ENCODE data around the gene PIAS4.
A peak's percentile ranks its signal among the peaks of the same experiment; 100 is the strongest.
"Not testable (repeated sequence)": the region's sequence is repeated elsewhere in the genome, so short reads cannot be mapped to it uniquely, and the experiment has no call there.

PIAS4 gene

DNA sequence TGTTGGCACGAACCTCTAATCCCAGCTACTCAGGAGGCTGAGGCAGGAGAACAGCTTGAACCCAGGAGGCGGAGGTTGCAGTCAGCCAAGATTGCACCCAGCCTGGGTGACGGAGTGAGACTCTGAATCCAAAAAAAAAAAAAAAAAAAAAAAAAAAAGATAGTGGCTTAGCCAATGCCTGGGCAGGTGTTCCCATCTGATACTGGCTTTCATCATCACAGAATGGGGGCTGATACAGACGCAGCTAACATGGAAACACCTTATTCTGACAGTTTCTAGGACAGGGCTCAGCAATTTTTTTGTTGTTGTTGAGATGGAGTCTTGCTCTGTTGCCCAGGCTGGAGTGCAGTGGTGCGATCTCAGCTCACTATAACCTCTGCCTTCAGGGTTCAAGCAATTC, 6.7 kb upstream of the PIAS4 start:
- not testable (repeated sequence) for DNase-seq

GRCh38 chr19:4005436-4005835, 2.1 kb upstream of the PIAS4 start:
- not testable (repeated sequence) for DNase-seq

- DNase-seq: peak; percentile 10
Measured at GRCh38 chr19:4007836-4008539, 452 bp downstream of the PIAS4 start.

- no peak for DNase-seq
Measured at GRCh38 chr19:4009990-4010807, 2.7 kb downstream of the PIAS4 start.

DNA sequence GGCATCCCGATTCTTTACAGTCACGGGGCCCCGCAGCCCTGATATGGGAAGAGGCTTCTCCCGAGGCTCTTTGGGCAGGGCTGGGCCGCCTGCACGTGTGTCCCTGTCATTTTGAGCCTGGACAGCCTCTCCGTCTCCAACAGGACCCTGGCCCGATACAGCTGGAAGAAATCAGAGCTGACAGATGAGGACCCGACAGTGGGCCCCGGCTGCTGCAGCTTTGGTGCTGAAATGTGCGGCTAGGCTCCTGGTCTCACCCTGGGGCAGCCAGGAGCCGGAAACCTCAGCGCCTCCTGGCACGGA, 3.2 kb downstream of the PIAS4 start:
- no peak for DNase-seq

- not testable (repeated sequence) for DNase-seq
Measured at GRCh38 chr19:4011430-4011829, 3.9 kb downstream of the PIAS4 start.

GRCh38 chr19:4012092-4012974, 4.8 kb downstream of the PIAS4 start:
- peak; percentile 46 for DNase-seq

DNA sequence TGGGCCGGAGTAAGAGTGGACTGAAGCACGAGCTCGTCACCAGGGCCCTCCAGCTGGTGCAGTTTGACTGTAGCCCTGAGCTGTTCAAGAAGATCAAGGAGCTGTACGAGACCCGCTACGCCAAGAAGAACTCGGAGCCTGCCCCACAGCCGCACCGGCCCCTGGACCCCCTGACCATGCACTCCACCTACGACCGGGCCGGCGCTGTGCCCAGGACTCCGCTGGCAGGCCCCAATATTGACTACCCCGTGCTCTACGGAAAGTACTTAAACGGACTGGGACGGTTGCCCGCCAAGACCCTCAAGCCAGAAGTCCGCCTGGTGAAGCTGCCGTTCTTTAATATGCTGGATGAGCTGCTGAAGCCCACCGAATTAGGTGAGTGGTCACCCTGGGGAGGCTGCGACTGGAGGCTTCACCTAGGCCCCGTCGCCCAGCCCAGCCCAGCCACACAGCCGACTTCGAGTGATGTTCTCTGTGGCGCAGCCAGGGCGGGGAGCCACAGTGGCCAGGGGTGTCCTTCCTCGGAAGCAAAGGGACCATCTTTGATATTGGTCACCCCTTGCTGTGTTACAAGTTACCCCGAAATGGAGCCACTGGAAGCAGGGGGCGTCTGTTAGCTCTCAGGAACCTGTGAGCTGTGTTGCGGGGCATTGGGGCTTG, 5.6 kb downstream of the PIAS4 start:
- DNase-seq: no peak

- no peak for DNase-seq
Measured at GRCh38 chr19:4013886-4014540, 6.5 kb downstream of the PIAS4 start.

- no peak for DNase-seq
Measured at GRCh38 chr19:4014541-4015491, 7.3 kb downstream of the PIAS4 start.

- no peak for DNase-seq
Measured at GRCh38 chr19:4015705-4016402, 8.3 kb downstream of the PIAS4 start.

DNA sequence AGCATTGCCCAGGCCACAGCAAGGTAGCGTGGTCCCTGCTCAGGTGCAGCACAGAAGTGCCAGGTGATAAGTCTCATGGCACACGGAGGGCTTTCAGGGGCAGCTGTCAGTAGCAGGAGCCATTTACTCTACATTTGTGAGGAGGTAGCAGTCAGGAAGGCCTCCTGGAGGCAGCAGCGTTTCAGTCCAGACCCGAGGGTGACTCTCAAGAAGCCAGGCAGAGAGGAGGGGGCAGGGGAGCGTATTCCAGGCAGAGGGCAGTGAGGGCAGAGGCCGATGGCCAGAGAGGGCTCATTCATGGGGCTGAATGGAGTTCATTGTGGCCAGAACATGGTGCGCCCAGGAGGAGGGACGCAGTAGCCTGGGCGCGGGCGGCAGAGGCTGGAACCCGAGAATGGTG, 8.9 kb downstream of the PIAS4 start:
- no peak for DNase-seq

GRCh38 chr19:4016903-4017638, 9.5 kb downstream of the PIAS4 start:
- DNase-seq: no peak

GRCh38 chr19:4018140-4018613, 10.6 kb downstream of the PIAS4 start:
- no peak for DNase-seq

DNA sequence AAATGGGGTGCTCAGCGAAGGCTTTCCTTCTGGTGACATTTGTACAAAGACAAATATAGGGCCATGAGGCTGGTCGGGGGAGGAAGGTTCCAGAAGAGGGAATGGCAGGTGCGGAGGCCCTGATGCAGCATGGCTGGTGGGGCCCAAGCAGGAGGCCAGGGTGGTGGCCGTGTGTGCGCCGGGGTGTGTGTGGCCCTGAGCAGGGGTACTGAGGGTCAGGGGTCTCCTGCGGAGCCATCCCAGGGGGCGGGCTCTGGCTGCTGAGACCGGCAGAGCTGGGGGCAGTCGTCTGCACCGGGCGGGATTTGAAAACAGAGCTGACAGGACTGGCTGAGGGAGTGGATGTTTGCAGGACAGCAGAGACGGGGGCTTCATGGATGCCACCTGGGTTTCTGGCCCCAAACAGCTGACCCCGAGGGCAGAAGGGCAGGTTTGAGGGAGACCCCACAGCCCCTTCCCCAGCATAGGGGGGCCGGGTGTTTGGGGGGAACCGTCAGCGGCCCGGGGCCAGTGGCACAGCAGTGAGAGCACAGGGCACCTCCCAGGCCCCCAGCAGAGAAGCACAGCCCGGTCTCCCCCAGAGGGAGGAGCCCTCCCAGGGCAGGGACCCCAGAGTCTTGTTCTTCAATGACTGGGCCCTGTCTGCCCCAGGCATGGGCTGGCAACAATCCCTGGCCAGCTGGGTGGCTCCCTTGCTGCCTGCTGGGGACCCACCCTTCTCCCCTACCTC, 11.4 kb downstream of the PIAS4 start:
- DNase-seq: no peak

- no peak for DNase-seq
Measured at GRCh38 chr19:4019578-4019977, 12.0 kb downstream of the PIAS4 start.

DNA sequence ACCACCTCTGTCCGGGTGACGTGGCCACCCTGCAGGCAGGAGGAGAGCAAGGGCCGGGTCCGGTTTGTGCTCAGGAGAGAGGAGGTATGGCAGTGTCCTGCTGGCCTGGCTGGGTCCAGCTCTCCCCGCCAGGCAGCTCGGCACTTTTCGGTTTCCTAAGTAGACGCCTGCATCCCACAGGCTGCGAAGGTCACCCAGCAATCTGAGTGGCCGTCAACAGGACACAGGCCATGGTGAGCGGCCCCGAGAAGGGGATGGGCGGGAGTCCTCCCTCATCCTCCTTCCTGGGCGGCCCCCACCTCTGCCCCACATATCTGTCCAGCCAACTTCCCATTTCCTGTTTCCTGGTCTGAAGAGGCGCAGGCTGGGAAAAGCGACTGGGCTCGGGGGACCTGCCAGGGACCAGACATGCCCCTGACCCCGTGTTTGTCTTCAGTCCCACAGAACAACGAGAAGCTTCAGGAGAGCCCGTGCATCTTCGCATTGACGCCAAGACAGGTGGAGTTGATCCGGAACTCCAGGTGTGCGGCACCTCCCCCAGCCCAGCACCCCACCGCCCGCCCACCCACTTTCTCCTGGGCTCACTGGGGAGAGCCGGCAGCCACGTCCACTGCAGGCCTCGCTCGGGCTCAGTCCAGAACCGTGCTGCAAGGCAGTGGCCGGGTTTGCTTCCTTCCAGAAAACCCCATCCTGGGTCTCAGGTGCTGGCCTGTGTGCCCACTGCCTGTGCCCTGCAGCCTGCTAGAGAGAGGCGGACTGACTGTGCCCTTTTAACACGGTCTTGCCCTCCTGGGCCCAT, 16.3 kb downstream of the PIAS4 start:
- no peak for DNase-seq

DNA sequence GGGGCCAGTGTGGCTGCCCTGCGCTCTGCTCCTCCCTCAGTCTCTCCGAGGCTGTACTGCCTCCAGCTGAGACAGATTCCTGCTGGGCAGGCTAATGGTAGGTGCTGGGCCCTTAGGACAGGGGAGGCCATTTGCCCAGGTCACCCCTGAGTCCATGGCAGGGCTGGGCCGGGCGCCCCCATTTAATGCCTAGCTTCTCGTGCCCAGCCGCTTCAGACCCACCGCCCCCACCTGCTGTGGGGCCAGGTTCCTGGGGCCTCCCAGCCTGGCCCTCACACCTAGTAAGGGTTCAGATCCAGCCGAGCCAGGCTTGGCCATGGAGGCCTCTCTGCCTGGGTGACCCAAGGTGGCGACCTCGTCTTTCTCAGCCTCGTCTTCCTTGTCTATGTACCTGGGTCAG, 17.8 kb downstream of the PIAS4 start:
- DNase-seq: no peak
